GM12864 (cell line): ENCODE measurements around the gene ASMTL.

ENCODE experiments used
- DNase-seq: peaks from one replicate; pipeline ENCODE4 v3.0.0-alpha.2; 2011; ENCODE audit warnings: low read depth
- H3K4me3 ChIP-seq: 2 replicates; pipeline ENCODE4 v1.5.1; 2011; ENCODE audit warnings: mild to moderate bottlenecking, low read depth, low read length, control low read depth
- TF ChIP-seq, protein P1 (sequence below): IDR thresholded peaks from 2 replicates; pipeline ENCODE4 v1.5.1; 2011; ENCODE audit warnings: low read depth, mild to moderate bottlenecking, moderate library complexity, low read length, control low read depth, inconsistent platforms; ENCODE audit errors: missing control alignments

The ASMTL gene

DNA sequence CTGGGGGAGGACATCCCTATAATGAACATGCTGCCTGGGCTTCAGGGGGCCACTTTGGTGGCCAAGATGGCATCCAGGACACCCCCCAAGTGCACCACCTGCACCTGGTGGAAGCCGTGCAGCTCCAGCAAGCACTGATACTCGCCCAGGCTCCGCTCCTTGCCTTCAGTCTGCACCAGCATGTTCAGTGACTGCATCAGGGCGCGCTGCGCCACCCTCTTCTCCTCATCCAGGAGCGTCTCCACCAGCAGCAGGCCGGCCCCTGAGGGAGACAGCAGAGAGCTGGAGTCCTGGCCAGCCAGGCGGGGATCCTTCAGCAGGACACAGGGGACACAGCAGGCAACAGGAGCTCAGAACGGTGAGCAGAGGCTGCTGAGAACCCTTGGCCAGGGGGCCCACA, 49.5 kb downstream of the ASMTL start:
- no peak for DNase-seq
- TF ChIP-seq, protein P1, sequence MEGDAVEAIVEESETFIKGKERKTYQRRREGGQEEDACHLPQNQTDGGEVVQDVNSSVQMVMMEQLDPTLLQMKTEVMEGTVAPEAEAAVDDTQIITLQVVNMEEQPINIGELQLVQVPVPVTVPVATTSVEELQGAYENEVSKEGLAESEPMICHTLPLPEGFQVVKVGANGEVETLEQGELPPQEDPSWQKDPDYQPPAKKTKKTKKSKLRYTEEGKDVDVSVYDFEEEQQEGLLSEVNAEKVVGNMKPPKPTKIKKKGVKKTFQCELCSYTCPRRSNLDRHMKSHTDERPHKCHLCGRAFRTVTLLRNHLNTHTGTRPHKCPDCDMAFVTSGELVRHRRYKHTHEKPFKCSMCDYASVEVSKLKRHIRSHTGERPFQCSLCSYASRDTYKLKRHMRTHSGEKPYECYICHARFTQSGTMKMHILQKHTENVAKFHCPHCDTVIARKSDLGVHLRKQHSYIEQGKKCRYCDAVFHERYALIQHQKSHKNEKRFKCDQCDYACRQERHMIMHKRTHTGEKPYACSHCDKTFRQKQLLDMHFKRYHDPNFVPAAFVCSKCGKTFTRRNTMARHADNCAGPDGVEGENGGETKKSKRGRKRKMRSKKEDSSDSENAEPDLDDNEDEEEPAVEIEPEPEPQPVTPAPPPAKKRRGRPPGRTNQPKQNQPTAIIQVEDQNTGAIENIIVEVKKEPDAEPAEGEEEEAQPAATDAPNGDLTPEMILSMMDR: no peak
- no peak overlapping the region for H3K4me3 ChIP-seq

DNA sequence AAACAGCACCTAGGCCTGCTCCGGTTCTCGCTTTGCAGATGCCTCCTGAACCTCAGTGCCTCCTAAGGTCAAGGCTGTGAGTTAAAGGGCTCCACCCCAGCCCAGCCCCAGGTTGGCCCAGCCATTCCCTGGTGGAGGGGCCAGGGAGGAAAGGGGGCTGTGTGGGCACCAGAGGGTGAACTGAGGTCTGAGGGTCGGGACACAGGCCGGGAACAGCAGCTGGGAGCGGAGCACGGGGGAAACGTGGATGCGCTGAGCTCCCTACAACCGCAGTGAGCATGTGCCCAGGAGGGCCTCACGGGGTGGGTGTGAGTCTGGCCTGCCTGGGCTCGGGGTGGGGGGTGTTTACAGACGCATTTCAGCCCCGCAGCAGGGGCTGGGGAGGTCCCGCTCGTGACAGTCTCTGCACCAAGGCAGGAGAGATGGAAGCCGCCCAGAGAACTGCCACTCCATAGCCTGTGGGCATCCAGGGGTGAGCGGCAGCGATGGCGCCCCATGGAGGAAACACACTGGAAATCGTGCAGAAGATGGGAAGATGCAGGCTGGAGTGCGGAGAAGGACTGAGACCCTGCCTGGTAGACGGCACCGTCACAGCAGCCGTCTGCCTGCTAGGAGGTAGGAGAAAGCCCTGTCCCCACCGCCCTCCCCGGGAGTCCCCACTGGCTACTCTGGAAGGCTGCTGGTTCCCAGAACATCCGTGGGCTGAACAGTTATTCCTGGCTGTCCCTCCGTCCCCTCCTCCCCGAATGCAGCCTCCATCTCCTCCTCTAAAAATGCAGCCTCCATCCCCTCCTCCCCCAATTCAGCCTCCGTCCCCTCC, 50.9 kb downstream of the ASMTL start:
- TF ChIP-seq, protein P1: no peak
- H3K4me3 ChIP-seq: no peak overlapping the region
- no peak for DNase-seq

DNA sequence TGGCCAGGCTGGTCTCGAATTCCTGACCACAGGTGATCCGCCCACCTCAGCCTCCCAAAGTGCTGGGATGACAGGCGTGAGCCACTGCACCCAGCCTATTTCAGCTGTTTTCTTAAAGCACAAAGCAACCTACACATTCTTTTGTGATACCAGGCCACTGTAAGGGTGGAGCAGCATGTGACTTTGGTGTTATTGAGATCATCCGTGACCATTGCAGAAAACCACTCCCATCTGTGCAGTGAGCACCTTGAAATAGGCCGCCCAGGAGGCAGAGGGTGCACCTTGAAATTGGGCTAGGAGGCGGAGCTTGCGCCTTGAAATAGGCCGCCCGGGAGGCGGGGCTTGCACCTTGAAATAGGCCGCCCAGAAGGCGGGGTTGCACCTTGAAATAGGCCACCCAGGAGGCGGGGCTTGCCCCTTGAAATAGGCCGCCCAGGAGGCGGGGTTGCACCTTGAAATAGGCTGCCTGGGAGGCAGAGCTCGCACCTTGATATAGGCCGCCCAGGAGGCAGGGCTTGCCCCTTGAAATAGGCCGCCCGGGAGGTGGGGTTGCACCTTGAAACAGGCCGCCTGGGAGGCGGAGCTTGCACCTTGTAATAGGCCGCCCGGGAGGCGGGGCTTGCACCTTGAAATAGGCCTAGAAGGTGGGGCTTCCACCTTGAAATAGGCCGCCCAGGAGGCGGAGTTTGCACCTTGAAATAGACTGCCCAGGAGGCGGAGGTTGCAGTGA, 51.8 kb downstream of the ASMTL start:
- TF ChIP-seq, protein P1: no peak
- no peak for DNase-seq
- H3K4me3 ChIP-seq: no peak overlapping the region

DNA sequence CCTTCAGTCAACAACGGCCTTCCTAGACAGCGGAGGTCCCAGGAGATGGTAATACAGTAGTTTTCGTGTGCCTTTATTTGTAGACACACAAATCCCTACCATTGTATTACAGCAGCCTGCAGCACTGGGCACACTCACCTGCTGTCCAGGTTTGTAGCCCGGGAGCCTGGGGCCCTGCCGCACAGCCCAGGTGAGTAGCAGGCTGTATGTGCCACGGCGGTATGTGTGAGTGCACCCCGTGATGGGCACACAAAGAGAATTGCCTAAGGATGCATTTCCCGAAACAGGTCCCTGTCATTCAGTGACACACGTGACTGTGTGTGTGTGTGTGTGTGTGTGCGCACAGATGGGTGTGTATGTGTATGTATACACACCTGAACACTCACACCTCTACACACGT, 52.7 kb downstream of the ASMTL start:
- TF ChIP-seq, protein P1: no peak
- no peak overlapping the region for H3K4me3 ChIP-seq
- no peak for DNase-seq

DNA sequence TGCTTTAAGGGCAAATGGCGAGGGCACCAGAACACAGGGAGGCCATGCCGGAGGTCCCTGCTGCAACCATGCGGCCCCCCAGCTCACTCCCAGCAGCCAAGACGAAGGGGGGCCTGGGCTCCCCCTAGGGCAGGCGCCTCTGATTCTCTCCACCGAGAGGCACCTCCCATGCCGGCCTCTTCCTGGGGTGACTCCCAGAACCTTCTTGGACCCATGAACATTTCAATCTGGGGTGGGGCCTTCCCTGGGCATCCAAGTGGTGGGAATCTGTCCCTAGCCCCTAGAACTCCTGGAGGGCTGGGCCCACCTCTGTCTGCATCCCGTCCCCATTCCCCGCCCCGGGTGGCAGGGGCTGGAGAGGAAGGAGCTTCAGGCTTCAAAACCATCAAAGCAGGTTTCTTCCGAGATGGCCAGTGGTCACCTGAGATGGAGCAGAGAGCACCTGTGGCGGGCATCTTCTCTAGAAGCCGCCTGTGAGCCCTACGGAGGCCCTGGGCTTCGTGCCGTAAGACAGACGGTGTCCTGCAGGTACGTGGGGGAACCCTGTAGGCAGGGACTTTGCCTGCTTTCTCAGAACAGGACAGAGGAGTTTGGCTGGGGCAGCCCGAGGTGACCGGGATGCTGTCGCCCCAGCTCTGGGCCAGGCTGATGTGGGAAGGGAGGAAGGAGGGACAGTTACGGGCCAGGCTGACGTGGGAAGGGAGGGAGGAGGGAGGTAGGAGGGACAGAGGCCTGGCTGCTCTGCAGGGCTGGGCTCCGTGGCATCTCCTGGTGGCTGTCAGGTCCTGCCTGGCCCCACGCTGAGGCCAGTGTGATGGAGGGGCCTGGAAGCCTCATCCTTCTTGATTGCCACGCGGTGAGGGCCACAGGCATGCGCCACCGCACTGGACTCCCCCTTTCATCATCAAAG, 54.0 kb downstream of the ASMTL start:
- no peak for DNase-seq
- no peak overlapping the region for H3K4me3 ChIP-seq
- TF ChIP-seq, protein P1: no peak

DNA sequence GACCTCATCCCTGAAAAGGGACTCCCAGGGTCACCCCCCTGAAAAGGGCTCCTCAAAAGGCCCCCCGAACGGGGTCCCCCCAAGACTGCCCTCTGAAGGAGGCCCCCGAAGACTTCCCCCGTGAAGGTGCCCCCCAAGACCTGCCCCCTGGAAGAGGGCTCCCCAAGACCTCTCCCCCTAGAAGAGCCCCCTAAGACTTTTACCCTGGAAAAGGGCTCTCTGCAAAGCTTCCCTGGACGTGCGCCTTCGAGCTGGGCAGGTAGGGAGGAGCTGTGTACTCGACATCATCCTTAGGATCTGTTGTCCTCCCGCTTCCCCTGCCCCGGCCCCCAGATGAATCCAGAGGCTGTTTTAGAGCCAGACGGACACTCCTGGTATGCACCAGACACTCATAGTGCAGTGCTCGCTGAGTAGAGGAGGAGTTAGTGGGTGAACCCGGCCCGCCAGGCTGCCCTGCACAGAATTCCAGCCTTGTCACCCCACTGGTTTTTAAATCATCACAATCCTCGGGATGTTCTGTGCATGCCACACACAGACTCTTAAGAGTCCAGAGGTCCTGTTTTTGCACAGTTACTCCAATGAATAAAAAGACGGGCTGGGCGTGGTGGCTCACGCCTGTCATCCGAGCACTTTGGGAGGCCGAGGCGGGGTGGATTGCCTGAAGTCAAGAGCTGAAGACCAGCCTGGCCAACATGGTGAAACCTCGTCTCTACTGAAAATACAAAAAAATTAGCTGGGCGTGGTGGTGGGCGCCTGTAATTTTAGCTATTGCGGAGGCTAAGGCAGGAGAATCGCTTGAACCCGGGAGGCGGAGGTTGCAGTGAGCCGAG, 55.1 kb downstream of the ASMTL start:
- DNase-seq: no peak
- TF ChIP-seq, protein P1: no peak
- H3K4me3 ChIP-seq: no peak overlapping the region
